GM12874 (cell line): ENCODE results near the gene ZMYM4.

Source experiments
- CTCF ChIP-seq: IDR thresholded peaks from 2 replicates; pipeline ENCODE4 v1.5.1; 2011; ENCODE audit warnings: low read depth, mild to moderate bottlenecking, control low read depth, low read length, moderate library complexity; ENCODE audit not compliant: insufficient read depth

ZMYM4 gene

GRCh38 chr1:35264871-35265270 lies 3.6 kb upstream of the ZMYM4 start:
- TF ChIP-seq CTCF = no peak

- TF ChIP-seq CTCF = no peak
Observed at GRCh38 chr1:35266306-35266705, 2.2 kb upstream of the ZMYM4 start.

GRCh38 chr1:35269201-35269988 lies 886 bp downstream of the ZMYM4 start:
- no peak for TF ChIP-seq CTCF

GRCh38 chr1:35269989-35270289 lies 1.4 kb downstream of the ZMYM4 start:
- no peak for TF ChIP-seq CTCF

- no peak for TF ChIP-seq CTCF
Observed at GRCh38 chr1:35270836-35271235, 2.3 kb downstream of the ZMYM4 start.

- TF ChIP-seq CTCF = no peak
Observed at GRCh38 chr1:35274197-35274596, 5.7 kb downstream of the ZMYM4 start.

- TF ChIP-seq CTCF = no peak
Observed at GRCh38 chr1:35278886-35279554, 10.5 kb downstream of the ZMYM4 start.
